ELR (cell line): Measurements from ENCODE around the gene SNX33.

ENCODE experiments used
- DNase-seq: peaks from one replicate; pipeline ENCODE4 v3.0.0-alpha.2; 2015; ENCODE audit warnings: low read depth

Gene SNX33

GRCh38 chr15:75641603-75642002, 6.1 kb upstream of the SNX33 start:
- no peak for DNase-seq

- DNase-seq: peak; percentile 73
Observed at GRCh38 chr15:75644376-75644775, 3.3 kb upstream of the SNX33 start.

- DNase-seq: no peak
Observed at GRCh38 chr15:75646112-75646943, 1.4 kb upstream of the SNX33 start.

GRCh38 chr15:75646944-75647364, 758 bp upstream of the SNX33 start:
- DNase-seq: no peak

- DNase-seq: peak; percentile 46
Observed at GRCh38 chr15:75648156-75649000, 666 bp downstream of the SNX33 start.

- DNase-seq: no peak
Observed at GRCh38 chr15:75649045-75649761, 1.5 kb downstream of the SNX33 start.

GRCh38 chr15:75649848-75650247, 2.1 kb downstream of the SNX33 start:
- no peak for DNase-seq

GRCh38 chr15:75650908-75651809, 3.4 kb downstream of the SNX33 start:
- peak; percentile 72 for DNase-seq

- DNase-seq: no peak
Observed at GRCh38 chr15:75651810-75652543, 4.3 kb downstream of the SNX33 start.

- no peak for DNase-seq
Observed at GRCh38 chr15:75653347-75653913, 5.7 kb downstream of the SNX33 start.

- no peak for DNase-seq
Observed at GRCh38 chr15:75654201-75654907, 6.6 kb downstream of the SNX33 start.

GRCh38 chr15:75655931-75656330, 8.2 kb downstream of the SNX33 start:
- no peak for DNase-seq

- no peak for DNase-seq
Observed at GRCh38 chr15:75656331-75656730, 8.6 kb downstream of the SNX33 start.

GRCh38 chr15:75656813-75657212, 9.1 kb downstream of the SNX33 start:
- no peak for DNase-seq

- DNase-seq: no peak
Observed at GRCh38 chr15:75659141-75659771, 11.5 kb downstream of the SNX33 start.

GRCh38 chr15:75659928-75660645, 12.4 kb downstream of the SNX33 start:
- DNase-seq: no peak

- DNase-seq: peak; percentile 93
Observed at GRCh38 chr15:75661100-75661755, 13.5 kb downstream of the SNX33 start.

- DNase-seq: no peak
Observed at GRCh38 chr15:75661756-75662140, 14.0 kb downstream of the SNX33 start.
